BLaER1 treated with 17β-estradiol and CSF1 and Interleukin-3, amounts not matched to agents 10 nM and 100 nM (cell line): ENCODE data around the gene KRTAP1-3.
"Not testable (repeated sequence)": the region's sequence is repeated elsewhere in the genome, so short reads cannot be mapped to it uniquely, and the experiment has no call there.

Experiments used
- H3K27ac ChIP-seq, 11 experiments: shearing (Covaris generic); formaldehyde crosslinking; 2 replicates each; pipeline ENCODE4 v1.8.1; 2022
- H3K27me3 ChIP-seq, 11 experiments: shearing (Covaris generic); formaldehyde crosslinking; 2 replicates each; pipeline ENCODE4 v1.8.1; 2022
- H3K36me3 ChIP-seq, 11 experiments: shearing (Covaris generic); formaldehyde crosslinking; 2 replicates each; pipeline ENCODE4 v1.8.1; 2022
- H3K4me1 ChIP-seq, 10 experiments: shearing (Covaris generic); formaldehyde crosslinking; 2 replicates each; pipeline ENCODE4 v1.8.1; 2022
- H3K4me2 ChIP-seq, 11 experiments: shearing (Covaris generic); formaldehyde crosslinking; 2 replicates each; pipeline ENCODE4 v1.8.1; 2022
- H3K4me3 ChIP-seq, 10 experiments: shearing (Covaris generic); formaldehyde crosslinking; 2 replicates each; pipeline ENCODE4 v1.8.1; 2022
- H3K9ac ChIP-seq, 11 experiments: shearing (Covaris generic); formaldehyde crosslinking; 2 replicates each; pipeline ENCODE4 v1.8.1; 2022
- H3K9me3 ChIP-seq, 11 experiments: shearing (Covaris generic); formaldehyde crosslinking; replicated peaks in 1 of 11; 2 replicates each; pipeline ENCODE4 v1.8.1; 2022
- H4K20me1 ChIP-seq, 11 experiments: shearing (Covaris generic); formaldehyde crosslinking; 2 replicates each; pipeline ENCODE4 v1.8.1; 2022
- Cebpa-rat ChIP-seq, 11 experiments: shearing (Covaris generic); IDR thresholded peaks; 2 replicates each; pipeline ENCODE4 v1.8.1; 2022

KRTAP1-3 gene

DNA sequence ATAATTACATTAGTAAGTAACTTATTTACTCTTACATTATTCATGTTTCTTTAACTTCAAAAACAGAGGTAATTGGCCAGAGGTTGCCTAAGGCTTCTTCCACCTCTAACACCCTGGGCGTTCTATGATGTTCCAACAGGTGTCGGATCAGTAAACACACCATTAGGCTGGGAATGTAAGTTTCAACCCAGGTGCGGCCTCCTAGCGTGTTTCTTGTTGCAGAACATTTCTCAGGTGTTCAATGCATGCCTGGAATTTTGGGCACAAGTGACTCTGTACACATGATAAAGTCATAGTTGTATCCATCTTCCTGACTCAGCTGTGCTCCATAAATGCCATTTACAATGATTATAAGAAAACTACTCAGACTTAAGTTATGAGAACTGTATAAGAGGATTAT lies 19.4 kb upstream of the KRTAP1-3 start:
- Histone ChIP-seq H3K27me3 (no peaks in the 10 kb centered on the region), H3K9me3 (peaks cover 0 to 15% (median 3%) of the 10 kb centered on the region in 11 experiments; a peak in 5 of 22 replicates), H3K4me2 (no peak overlapping the region), H3K36me3 (no peaks in the 10 kb centered on the region), H3K4me3 (no peak overlapping the region), H3K4me1 (no peaks in the 10 kb centered on the region), H4K20me1 (no peaks in the 10 kb centered on the region), H3K27ac (no peak overlapping the region), H3K9ac (no peak overlapping the region)
- no peak for TF ChIP-seq Cebpa-rat (IDR thresholded peaks at IDR 0.05)

DNA sequence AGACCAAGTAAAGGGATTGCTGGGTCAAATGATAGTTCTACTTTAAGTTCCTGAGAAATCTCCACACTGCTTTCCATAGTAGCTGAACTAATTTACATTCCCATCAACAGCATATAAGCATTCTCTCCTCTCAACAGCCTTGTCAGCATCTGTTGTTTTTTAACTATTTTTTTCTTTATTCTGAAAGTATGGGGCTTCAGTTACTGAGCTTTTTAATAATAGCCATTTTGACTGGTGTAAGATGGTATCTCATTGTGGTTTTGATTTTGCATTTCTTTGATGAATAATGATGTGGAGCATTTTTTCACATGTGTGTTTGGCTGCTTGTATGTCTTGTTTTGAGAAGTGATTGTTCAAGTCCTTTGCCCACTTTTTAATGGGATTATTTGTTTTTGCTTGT lies 17.9 kb upstream of the KRTAP1-3 start:
- no peaks in the 10 kb centered on the region for H3K4me1 ChIP-seq
- TF ChIP-seq Cebpa-rat (IDR thresholded peaks at IDR 0.05), result no peak
- H3K9me3 ChIP-seq, result peaks cover 0 to 14% (median 2%) of the 10 kb centered on the region in 11 experiments; a peak in 5 of 22 replicates
- no peaks in the 10 kb centered on the region for H3K36me3 ChIP-seq
- no peak overlapping the region for H3K4me2 ChIP-seq
- no peak overlapping the region for H3K9ac ChIP-seq
- no peaks in the 10 kb centered on the region for H3K27me3 ChIP-seq
- H3K27ac ChIP-seq, result no peak overlapping the region
- no peaks in the 10 kb centered on the region for H4K20me1 ChIP-seq
- no peak overlapping the region for H3K4me3 ChIP-seq

DNA sequence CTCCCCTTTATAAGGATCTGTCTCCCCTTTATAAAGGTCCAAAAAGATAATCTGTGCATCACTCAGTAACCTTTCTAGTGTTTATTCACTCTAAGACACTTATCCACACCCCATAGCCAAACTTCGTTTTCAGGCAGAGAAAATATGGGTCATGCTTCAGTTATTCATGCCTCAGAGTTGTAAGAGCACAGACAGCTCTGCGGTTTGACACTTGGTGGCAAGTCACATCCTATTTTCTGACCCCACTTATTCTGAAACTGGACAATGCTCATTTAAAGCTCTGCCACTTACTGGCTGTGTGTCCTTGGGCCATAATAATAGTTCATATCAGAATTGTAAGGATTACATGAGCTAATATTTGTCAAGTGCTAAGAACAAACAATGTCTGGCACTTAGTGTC lies 14.4 kb upstream of the KRTAP1-3 start:
- no peak for TF ChIP-seq Cebpa-rat (IDR thresholded peaks at IDR 0.05)
- Histone ChIP-seq H4K20me1 (no peaks in the 10 kb centered on the region), H3K4me2 (no peak overlapping the region)

DNA sequence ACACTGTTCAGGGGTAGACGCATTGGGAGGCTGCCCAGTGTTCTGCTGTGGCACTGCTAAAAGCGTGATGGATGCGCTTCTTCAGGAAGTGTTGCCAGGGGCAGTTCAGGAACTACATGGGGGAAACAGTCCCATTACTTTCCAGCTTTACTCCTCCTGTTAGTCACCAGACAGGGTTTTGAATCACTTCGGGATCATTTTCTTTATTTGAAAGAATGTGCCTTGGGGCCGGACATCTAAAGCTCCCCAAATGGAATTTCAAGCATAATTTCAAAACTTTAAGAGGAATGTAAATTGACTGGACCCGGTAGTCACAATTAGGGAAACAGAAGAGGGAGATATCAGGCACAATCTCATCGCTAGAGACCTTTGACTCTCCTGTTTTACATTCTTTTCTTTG lies 13.8 kb upstream of the KRTAP1-3 start:
- no peak overlapping the region for H3K4me2 ChIP-seq
- TF ChIP-seq Cebpa-rat (IDR thresholded peaks at IDR 0.05), result no peak
- no peak overlapping the region for H3K27ac ChIP-seq
- no peaks in the 10 kb centered on the region for H3K36me3 ChIP-seq
- H3K4me3 ChIP-seq, result no peak overlapping the region
- H3K9me3 ChIP-seq, result peaks cover 0 to 14% (median 6%) of the 10 kb centered on the region in 11 experiments; a peak in 19 of 22 replicates
- no peaks in the 10 kb centered on the region for H4K20me1 ChIP-seq
- no peaks in the 10 kb centered on the region for H3K27me3 ChIP-seq
- no peaks in the 10 kb centered on the region for H3K4me1 ChIP-seq
- no peak overlapping the region for H3K9ac ChIP-seq

More for the DNA sequence above, 14.4 kb upstream of the KRTAP1-3 start:
- Histone ChIP-seq H3K4me3 (no peak overlapping the region), H3K27ac (no peak overlapping the region), H3K27me3 (no peaks in the 10 kb centered on the region), H3K9me3 (peaks cover 0 to 9% (median 0%) of the 10 kb centered on the region in 11 experiments; a peak in 6 of 22 replicates), H3K4me1 (no peaks in the 10 kb centered on the region), H3K9ac (no peak overlapping the region), H3K36me3 (no peaks in the 10 kb centered on the region)

DNA sequence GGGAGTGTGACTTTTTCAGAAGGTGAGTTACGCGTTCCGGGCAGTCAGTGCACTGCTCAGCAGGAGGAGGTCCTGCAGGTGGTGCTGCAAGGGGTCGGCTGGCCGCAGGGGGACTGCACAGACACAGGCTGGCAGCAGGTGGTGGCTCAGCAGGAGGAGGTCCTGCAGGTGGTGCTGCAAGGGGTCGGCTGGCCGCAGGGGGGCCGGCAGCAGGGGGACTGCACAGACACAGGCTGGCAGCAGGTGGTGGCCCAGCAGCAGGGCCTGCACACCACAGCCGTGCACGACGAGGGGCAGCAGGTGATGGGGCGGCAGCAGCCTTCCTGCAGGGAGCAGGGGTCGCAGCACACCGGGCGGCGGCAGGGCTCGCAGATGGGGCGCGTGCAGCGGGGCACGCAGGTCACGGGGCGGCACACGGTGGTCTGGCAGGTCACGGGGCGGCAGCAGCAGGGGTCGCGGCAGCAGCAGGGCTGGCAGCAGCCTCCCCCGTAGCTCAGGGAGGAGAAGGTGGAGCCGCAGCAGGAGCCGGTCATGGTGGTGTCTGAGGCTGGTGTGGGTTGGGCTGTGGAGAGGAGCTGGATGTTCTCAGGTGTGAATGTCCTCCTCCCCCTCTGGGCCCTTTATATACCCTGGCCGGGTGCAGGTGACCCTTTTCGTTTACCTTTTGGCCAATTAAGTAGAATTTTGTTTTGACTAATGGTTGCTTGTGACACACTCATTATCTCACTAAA lies 12.2 kb upstream of the KRTAP1-3 start, which contains the start of gene KRTAP2-1:
KRTAP2-1 (minus strand) TSS at position 582 of the 731 bp plus-strand sequence; CDS start at position 533, 49 bp downstream.
- H3K27me3 ChIP-seq, H3K9ac ChIP-seq, H4K20me1 ChIP-seq, H3K4me1 ChIP-seq, H3K4me3 ChIP-seq, H3K36me3 ChIP-seq, H3K27ac ChIP-seq, H3K4me2 ChIP-seq: not testable (repeated sequence)
- H3K9me3 ChIP-seq, result peaks cover 7 to 18% (median 14%) of the 10 kb centered on the region in 11 experiments; a peak in 20 of 22 replicates

DNA sequence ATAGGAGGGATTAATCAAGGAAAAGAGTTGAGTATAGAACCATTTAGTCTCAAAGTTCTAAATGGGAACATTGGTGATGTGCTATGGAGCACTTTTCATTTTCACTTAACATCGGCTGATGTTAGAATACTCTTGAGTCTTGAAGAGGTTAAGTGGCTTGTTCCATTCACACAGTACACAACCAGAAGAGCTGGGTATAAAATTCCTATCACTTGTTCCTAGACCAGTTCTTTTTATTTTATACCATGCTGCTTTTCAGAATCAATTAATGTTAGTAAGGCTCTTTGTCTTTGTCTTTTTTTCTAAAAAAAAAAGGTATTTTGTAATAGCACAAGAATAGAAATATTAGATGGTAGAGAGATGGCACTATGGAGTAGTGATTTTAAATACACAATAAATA lies 8.3 kb upstream of the KRTAP1-3 start:
- Histone ChIP-seq H3K4me2 (no peak overlapping the region), H3K4me3 (no peak overlapping the region), H3K9ac (no peak overlapping the region), H3K27me3 (no peaks in the 10 kb centered on the region), H4K20me1 (no peaks in the 10 kb centered on the region), H3K36me3 (no peaks in the 10 kb centered on the region), H3K27ac (no peak overlapping the region), H3K4me1 (no peaks in the 10 kb centered on the region), H3K9me3 (peaks cover 7 to 18% (median 14%) of the 10 kb centered on the region in 11 experiments; a peak in 20 of 22 replicates)
- no peak for TF ChIP-seq Cebpa-rat (IDR thresholded peaks at IDR 0.05)

DNA sequence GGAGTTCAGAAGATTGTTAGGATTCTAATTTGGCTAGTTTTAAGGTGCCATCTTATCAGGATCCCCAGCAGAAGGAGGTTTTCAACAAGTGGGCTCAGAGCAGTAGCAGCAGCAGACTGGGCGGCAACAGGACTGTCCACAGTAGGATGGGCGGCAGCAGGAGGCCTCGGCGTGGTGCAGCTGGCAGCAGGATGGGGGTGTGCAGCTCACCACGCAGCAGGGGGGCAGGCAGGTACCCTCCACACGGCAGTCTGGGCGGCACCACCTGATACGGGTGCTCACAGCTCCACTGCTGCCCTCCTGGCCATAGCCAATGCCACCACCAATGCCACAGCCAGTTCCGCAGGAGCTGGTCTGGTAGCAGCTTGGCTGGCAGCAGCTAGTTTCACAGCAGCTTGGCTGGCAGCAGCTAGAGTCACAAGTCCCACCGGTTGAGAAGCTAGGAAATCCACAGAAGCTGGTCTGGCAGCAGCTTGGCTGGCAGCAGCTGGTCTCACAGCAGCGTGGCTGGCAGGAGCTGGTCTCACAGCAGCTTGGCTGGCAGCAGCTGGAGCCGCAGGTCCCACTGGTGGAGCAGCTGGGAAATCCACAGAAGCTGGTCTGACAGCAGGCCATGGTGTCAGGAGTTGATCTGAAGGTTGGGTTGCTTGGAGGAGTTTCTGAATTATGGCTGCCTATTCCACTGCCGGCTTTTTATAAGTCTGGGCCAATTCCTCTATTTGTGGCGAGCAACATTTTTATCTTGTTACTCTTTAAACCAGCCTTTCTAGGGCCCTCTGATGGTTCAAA lies 6.3 kb upstream of the KRTAP1-3 start, which contains the start of gene KRTAP1-1:
KRTAP1-1 (minus strand) TSS at position 668 of the 789 bp plus-strand sequence; CDS start at position 615, 53 bp downstream.
- H3K27ac ChIP-seq, H4K20me1 ChIP-seq, H3K9ac ChIP-seq, H3K27me3 ChIP-seq, H3K4me1 ChIP-seq, H3K4me3 ChIP-seq, H3K36me3 ChIP-seq, H3K4me2 ChIP-seq: not testable (repeated sequence)
- H3K9me3 ChIP-seq, result peaks cover 7 to 18% (median 14%) of the 10 kb centered on the region in 11 experiments; a peak in 20 of 22 replicates

DNA sequence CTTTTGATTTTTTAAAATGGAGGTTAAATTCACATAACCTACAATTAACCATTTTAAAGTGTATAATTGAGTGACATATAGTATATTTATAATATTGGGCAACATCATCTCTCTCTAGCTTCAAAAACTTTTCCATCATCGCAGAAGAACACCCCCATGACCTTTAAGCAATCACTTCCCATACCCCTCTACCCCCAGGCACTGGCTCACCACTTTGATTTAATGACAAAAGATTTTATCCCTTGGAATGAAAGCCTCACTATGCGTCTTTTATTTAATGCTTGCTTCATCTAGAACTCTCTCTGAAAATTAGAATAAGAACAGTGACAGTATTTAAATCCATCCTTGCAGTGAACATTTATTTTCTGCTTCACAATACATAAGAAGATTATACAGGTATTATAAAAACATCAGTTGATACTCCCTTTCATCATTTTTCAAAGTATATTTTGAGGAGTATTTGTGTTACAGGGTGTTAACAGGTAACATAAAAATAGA lies 3.2 kb upstream of the KRTAP1-3 start:
- H4K20me1 ChIP-seq, result no peaks in the 10 kb centered on the region
- peaks cover under 1 to 6% (median 5%) of the 10 kb centered on the region in 11 experiments; a peak in 13 of 22 replicates for H3K9me3 ChIP-seq
- TF ChIP-seq Cebpa-rat (IDR thresholded peaks at IDR 0.05), result no peak
- no peak overlapping the region for H3K4me2 ChIP-seq
- H3K4me1 ChIP-seq, result no peaks in the 10 kb centered on the region
- H3K27ac ChIP-seq, result no peak overlapping the region
- no peaks in the 10 kb centered on the region for H3K27me3 ChIP-seq
- no peak overlapping the region for H3K4me3 ChIP-seq
- H3K36me3 ChIP-seq, result no peaks in the 10 kb centered on the region
- H3K9ac ChIP-seq, result no peak overlapping the region

DNA sequence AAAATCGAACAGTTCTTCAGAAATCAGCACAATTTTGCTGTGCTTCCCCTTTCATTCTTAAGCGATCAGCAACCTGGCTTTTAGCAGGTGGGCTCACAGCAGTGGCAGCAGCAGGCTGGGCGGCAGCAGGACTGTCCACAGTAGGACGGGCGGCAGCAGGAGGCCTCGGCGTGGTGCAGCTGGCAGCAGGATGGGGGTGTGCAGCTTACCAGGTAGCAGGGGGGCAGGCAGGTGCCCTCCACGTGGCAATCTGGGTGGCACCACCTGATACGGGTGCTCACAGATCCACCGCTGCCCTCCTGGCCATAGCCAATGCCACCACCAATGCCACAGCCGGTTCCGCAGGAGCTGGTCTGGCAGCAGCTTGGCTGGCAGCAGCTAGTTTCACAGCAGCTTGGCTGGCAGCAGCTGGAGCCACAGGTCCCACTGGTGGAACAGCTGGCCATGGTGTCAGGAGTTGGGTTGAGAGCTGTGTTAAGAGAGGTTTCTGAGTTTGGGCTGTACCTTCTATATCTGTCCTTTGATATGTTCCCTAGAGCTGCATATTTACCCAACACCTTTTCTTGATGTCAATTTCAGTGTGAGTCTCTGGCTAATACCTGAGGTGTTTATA lies 4.9 kb downstream of the KRTAP1-3 start, which contains the start of gene KRTAP1-4:
KRTAP1-4 (minus strand) TSS at position 563 of the 613 bp plus-strand sequence; CDS start at position 446, 117 bp downstream.
- no peak within 1 kb of the TSS for H3K9ac ChIP-seq
- no peaks in the 10 kb centered on the region for H3K9me3 ChIP-seq
- no peaks in the 10 kb centered on the region for H3K27me3 ChIP-seq
- TF ChIP-seq Cebpa-rat (IDR thresholded peaks at IDR 0.05), result no peak
- no peak within 1 kb of the TSS for H3K4me3 ChIP-seq
- H3K4me2 ChIP-seq, result no peak within 1 kb of the TSS
- H3K36me3 ChIP-seq, result no peaks in the 10 kb centered on the region
- H4K20me1 ChIP-seq, result no peaks in the 10 kb centered on the region
- no peaks in the 10 kb centered on the region for H3K4me1 ChIP-seq
- H3K27ac ChIP-seq, result no peak within 1 kb of the TSS
